HG03521 (cell line): Measurements from ENCODE around the gene KRTCAP2.
A peak's percentile ranks its signal among the peaks of the same experiment; 100 is the strongest.
"Not testable (repeated sequence)": the region's sequence is repeated elsewhere in the genome, so short reads cannot be mapped to it uniquely, and the experiment has no call there.

Experiments used
- ATAC-seq: cut with Tn5 transposase; IDR thresholded peaks from one replicate; pipeline ENCODE4 v1.9.1; 2021; ENCODE audit warnings: mild to moderate bottlenecking, moderate library complexity; ENCODE audit not compliant: unreplicated experiment

Gene KRTCAP2

DNA sequence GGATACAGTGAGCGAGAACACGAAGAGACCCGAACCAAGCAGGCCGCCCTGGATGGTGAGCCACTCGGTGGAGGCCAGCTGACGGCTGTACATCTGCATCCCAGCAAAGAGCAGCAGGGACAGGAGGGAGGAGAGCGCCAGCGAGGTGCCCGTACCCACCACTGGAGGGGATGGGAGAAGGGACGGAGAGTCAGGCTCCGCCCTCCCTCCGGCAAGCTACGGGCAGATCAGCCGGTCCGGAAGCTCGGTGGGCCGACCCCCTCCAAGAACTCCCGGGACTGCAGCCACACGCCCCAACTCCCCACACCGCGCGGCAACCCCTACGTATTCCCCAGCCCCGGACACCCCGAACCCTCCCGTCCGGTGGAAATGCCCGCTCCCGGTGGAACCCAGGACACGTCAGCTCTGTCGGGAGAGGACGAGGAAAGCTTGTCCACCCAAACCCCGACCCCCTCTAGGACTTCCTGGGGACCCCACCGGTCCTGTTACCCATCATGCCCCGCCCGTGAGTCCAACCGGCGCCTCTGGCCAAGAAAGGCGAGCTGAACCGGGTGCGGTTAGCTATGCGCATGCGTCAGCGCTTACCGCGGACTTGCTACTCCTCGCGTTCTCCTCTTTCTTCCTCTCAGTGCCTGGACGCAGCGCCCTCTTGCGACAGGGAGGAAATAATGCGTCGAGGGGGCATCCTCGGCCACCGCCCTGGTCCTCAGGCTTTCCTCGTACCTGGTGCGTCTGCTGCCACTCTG lies at the start of gene KRTCAP2:
Gene KRTCAP2 (minus strand): TSS at position 573 of the 746 bp plus-strand sequence. CDS start 80 bp downstream, at position 493.
- peak; percentile 71 for ATAC-seq

- not testable (repeated sequence) for ATAC-seq
These were observed 47.3 kb upstream of the KRTCAP2 start for GRCh38 chr1:155220211-155220965.

DNA sequence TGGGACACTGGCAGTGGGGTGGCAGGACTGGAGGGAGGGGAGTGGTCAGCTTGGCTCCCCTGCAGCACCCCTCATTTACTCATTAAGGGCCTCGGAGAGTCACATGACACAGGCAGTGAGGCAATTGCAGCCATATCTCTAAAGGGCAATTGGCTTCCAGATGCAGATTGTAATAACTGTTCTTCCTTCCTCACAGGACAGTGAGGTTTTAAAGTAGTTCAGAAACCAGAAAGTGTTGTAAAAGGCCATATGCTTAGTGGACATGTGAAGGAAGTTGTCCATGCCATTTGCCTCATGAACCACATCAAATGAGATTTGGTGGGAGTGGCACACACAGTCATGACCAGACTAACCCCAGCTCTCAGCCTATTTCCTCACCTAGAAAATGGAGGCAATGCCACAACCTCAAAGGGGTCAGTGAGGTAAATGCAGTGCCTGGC lies 46.5 kb upstream of the KRTCAP2 start:
- no peak for ATAC-seq

DNA sequence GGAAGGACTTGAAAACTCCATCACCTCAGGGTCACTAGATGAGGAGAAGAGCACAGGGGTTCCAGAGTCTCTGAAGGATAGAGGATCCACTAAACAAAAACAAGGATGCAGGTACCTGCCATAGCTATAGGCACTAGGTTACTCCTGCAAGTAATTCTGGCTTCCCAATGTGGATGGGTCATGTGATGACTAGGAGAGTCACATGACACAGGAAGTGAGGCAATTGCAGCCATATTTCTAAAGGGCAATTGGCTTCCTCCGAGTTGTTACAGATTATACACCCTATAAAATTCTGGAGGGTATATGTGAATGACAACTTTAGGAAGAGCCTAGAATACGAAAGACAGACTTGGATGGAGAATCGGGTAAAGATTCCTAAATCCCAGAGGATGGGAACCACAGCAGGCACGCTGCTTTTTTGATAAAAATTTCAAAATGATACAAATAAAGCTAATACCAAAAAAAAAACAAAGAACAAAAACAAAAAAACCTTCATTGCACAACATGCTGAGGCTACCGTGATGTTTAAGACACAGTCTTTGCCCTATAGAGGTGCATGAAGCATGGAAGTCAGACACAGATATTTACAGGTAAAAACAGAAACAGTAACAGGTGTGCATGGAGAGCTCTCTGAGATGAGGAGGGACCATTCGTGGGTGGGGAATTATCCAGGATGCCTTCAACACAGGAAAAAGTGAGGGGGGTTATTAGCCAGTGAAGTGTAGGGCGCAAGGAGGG lies 45.9 kb upstream of the KRTCAP2 start:
- no peak for ATAC-seq

DNA sequence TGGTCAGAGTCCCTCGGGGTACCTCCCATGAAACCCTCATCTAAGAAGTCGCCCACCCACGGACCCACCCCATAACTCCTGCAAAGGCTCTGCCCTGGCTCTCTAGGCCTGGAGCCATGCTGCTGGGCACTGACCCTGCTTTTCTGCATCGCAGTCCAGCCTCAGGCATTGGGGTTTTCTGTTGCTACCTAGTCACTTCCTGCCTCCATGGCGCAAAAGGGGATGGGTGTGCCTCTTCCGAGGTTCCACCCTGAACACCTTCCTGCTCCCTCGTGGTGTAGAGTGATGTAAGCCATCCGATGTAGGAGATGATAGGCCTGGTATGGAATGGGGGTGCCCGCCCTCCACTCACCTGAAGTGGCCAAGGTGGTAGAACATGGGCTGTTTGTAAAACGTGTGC lies 41.6 kb upstream of the KRTCAP2 start:
- ATAC-seq = not testable (repeated sequence)

GRCh38 chr1:155212051-155212440 lies 38.9 kb upstream of the KRTCAP2 start:
- ATAC-seq = not testable (repeated sequence)

GRCh38 chr1:155211381-155212050 lies 38.4 kb upstream of the KRTCAP2 start:
- not testable (repeated sequence) for ATAC-seq

DNA sequence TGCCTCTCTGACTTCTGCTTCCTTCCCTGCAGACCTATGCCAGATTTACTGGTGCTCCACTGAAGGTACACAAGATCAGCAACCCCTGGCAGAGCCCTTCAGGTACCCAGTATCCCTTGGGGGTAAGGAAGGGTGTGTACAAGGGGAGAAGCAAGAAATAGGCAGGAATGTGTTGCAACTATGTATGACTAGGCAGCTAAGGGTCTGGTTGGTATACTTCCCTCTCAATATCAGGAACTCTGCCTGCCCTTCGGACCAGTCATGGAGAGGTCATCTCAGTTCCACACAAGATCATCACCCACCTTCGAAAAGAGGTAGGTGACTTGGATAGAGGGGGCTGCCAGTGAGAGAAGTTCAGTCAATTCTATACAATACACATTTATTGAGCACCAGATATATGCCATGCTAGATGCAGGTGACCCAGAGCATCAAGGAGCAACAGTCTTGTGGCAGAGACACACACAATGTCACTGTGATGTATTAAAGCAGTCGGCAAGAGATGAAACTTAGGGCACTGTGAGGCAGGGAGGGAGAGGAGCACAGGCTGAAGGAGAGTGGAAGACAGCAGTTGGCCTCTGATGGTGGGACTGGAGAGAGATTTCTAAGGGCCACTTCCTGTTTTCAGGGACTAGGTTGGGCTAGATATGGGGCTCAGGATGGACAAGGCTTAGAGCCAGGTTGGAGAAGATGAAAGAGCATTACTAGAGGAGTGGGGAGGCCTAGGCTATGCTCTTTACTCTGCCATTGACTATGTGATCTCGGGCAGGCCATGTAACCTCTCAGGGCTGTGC lies 37.4 kb upstream of the KRTCAP2 start:
- ATAC-seq = no peak

DNA sequence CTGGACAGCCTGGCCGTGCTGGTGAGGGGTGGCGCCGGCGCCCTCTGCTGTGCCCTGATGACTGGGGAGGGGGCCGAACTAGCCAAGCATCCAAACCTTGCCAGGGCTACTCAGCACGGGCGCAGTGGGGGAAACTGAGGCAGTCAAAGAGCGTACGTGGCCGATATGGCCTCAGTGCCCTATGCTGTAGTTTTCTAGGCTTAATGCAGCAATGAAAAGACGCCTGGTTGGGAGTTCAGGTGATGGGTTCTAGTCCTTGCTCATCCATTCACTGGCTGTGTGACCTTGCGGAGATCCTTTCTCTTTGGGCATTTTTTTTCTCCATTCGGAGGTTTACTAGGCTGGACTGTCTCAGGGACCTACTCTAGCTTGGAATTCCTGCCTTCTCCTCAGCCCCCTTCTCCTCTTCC lies 36.2 kb upstream of the KRTCAP2 start:
- ATAC-seq = no peak

GRCh38 chr1:155208541-155209311 lies 35.6 kb upstream of the KRTCAP2 start, which contains the start of gene MTX1:
TSS of gene MTX1 (plus strand) at chr1:155208695. CDS start at chr1:155208805, 110 bp downstream.
- peak; percentile 69 for ATAC-seq

DNA sequence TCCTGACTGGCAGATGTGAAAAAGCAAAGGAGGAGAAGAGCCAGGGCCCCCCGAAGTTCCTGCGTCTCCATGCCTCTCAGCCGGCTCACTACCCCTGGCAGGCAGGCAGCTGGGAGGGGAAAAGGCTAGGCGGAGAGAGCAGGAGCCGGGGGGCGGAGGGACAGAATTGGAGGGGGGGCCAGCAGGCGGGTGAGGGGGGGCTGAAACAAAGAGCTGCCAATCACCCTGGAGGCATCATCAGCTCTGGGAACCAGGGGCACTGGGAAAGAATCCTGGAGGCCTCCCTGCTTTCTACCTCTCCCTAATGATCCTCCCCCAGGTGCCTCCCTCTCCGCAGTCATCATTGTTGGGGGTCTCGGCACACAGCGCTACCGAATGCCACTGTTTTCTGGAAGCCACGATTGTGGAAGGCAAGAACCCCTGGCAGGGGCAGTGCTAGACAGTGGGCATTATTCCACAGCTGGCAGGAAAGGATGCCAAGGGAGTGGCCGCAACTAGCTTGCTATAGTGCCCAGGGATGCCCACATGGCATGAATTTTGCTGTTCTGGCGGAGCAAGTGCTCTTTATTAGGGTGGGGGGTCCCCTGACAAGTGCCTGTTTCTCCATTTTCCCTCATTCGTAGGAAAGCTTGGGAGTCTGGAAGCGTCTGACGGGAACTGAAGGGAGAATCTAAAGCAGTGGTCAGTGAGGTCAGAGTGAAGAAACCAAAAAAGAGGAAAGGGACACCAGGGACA lies 34.9 kb upstream of the KRTCAP2 start, which contains the start of gene THBS3:
Gene THBS3 (minus strand): TSS at position 92 of the 735 bp plus-strand sequence. CDS start 21 bp downstream, at position 71.
- no peak for ATAC-seq

GRCh38 chr1:155206891-155207805 lies 34.0 kb upstream of the KRTCAP2 start:
- no peak for ATAC-seq

- ATAC-seq = no peak
These were observed 33.0 kb upstream of the KRTCAP2 start for GRCh38 chr1:155205969-155206593.

DNA sequence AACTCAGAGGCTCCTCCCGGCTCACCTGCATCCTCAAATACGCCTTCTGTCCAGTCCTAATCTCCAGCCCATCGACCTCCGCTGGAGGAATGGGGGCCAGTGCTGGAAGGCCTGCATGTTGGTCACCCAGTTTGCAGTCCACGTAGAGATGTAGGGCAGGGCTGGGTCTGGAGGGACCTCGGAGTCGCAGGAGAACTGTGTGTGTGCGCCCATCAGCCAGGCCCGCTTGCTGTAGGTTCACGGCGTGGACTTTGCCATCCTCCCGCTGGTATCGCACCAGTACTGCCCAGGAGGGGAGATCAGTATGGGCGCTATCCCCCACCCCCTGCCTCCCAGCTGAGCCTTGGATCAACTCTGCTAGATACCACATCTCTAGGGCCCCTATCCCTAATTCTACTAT lies 31.9 kb upstream of the KRTCAP2 start:
- no peak for ATAC-seq

- no peak for ATAC-seq
These were observed 29.8 kb upstream of the KRTCAP2 start for GRCh38 chr1:155202731-155203515.

DNA sequence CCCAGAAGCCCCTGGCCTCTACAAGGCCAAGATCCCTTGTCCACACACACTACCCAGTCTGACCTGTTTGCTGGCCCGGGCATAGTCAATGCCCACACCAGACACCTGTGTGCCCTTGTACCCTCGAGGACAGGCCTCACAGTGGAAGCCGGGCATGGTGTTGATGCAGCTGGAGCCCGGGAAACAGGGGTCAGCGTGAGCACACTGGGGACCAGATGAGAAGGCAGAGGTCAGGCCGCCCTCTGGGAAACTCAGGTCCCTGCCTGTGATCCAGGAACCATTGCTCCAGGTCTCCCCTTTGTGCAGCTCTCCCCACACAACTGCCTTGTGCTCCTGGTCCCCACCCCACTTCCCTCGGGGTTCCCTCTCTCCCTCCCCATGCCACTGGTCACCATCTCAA lies 29.1 kb upstream of the KRTCAP2 start:
- ATAC-seq = no peak
